ENCODE measurements around the gene ZNF805.
"Not testable (repeated sequence)": the region's sequence is repeated elsewhere in the genome, so short reads cannot be mapped to it uniquely, and the experiment has no call there.

Gene ZNF805

DNA sequence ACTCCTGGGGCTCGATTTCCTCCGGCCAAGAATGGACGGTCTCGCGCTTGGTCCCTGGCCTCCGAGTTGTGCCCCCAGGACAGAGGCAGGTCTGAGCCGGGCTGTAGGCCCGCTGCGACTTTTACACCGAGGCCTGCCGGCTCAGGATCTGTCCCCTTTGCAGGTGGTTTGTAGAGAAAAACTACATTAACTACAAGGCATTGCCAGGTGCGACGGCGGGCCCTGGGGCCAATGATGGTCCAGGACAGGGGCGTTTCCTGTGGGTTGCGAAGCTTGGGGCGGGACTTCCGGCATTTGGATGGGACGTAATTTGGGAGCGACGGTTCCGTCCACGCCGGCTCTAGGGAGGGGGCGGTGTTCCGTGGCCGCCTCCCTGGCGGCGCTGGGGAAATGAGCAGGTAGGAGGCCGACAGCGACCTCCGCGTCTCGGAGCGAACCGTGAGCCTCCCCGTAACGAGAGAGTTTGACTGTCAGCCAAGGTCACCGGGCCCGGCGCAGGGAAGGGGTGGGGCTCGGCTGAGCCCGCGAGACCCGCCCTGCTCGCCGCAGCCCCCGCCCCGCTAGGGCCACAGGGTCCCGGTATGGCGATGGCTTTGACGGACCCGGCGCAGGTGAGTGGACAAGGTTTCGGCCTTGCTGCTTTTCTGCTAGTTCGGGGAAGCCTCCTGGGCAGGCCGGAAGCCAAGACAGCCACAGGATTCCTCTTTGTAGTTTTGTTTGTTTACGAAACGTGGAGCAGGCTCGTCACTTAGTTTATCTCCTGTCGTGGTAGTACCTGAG is at the start of gene ZNF805:
Gene ZNF805, plus strand, starts transcription at position 322 of the 780 bp plus-strand sequence. Its CDS starts 260 bp downstream, at position 582.
- peak; percentile 90 for DNase-seq (ENCODE audit: low spot score)

DNA sequence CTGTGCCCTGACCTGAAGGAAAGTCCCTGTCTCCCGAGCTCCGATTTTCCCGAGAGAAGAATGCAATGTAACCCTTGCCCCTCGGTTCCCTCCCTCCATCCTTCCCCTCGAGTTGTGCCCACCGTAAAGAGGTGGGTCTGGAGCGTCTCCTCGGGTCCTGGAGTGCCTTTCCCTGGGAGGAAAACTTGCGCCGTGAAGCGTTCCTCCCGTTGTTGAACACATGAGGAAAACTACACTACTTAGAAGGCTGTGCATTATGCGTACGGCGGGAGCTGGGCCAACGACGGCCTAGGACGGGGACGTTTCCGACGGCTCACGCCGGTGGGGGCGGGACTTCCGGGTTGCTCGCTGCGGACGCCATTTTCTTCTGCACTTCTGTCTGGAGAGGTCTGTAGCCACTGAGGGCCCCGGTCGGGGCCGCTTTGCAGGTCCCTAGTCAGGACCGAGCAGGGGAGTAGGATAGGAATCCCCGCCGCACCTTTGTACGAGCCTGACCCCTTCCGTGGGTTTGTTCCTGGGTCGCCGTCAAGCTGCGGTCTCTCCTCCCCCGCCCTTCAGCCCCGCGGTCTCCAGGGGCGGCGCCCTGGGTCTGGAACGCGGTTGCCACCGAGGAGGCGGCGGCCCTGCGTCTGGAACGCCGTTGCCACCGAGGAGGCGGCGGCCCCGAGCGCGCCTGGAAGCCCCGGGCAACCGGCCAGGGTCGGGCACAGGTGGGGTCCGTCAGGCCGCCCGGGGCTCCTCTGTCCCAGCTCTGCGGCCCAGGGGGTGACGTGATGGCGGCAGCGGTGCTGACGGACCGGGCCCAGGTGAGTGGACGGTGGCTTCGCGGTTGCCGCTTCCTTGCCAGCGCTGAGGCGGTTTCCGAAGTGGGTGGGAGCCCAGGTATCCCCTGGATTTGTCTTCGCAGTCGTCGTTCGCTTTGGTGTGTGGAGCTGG is 49.0 kb upstream of the ZNF805 start, which contains the start of gene ZNF264:
Gene ZNF264, plus strand, starts transcription at position 360 of the 936 bp plus-strand sequence. Its CDS starts 414 bp downstream, at position 774.
- DNase-seq (ENCODE audit: low spot score) = peak; percentile 82

DNA sequence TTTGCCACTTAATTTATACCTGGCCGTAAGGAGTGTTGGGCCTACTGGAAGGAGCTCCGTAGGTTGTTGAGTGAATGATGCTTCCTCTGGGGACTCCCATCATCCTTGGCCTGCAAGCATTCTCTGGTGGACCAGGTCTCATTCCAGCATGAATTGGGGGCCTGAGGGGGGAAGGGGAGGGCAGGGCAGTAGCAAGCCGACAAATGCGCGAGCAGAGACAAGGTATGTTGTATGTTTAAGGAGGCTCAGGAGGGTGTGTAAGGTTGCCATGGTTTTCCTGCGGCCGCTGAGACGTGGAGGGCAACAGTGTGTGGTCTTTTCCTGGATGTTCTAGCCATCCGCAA is 48.4 kb upstream of the ZNF805 start:
- DNase-seq (ENCODE audit: low spot score) = no peak

DNA sequence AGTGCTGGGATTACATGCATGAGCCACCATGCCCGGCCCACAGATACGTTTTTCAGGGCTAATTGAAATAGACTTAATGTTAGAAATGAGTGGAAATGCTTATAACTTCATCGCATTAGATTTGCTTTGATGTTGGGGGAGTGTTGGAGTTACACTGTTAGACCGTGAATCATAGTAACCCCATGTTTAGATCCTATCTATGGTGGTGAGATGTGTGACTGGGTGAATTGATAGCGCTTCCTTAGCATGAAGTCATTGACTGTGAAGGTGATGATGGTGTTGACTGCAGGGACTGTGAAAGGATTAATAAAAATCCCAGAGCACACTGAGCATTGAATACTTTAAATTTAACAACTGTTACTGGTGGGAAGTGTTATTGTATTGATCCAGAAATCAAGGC is 47.4 kb upstream of the ZNF805 start:
- no peak for DNase-seq (ENCODE audit: low spot score)

DNA sequence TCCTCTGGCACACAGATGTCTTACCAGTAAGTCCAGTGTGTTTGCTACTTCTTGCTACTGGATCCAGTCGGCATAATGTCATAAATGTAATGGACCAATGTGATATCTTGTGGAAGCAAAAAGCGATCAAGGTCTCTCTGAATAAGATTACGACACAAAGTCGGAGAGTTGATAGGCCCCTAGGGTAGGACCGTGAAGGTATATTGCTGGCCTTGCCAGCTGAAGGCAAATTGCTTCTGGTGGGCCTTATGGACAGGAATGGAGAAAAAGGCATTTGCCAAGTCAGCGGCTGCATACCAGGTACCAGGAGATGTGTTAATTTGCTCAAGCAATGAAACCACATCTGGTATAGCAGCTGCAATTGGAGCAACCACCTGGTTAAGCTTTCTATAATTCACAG is 42.6 kb upstream of the ZNF805 start:
- DNase-seq (ENCODE audit: low spot score) = not testable (repeated sequence)

DNA sequence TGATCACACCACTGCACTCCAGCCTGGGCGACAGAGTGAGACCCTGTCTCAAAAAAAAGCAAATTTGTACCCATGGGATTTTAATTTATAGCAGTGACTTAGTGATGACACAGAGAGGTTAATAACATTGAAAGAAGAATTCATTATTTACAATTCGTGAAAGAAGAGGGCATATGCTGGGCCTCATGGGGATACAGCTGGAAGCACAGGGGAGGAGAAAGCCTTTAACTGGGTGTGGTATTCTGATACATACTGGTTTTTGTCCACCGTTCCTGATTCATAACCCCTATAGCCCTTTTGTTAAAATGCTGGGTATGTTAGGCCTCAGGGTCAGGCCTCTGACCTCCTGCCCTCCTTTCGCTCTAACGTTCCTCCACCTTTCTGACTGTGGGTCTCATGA is 38.3 kb upstream of the ZNF805 start:
- no peak for DNase-seq (ENCODE audit: low spot score)

DNA sequence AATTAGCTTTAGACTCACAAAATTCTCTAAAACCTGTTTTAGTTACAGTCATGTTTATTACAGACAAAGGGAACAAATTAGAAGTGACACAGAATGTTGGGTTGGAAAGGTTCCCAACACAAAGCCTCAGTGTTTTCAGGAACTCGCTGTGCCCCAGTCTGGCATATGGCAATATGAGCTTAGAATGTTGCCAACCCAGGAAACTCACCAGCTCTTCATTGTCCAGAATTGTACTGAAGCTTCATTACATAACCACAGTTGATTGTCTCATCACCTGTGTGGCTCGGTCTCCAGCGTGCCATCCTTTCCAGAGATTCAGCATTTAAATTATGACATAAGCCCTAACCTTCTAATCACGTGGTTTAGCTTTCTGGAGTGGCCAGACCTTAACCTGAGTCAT is 30.1 kb upstream of the ZNF805 start:
- no peak for DNase-seq (ENCODE audit: low spot score)

DNA sequence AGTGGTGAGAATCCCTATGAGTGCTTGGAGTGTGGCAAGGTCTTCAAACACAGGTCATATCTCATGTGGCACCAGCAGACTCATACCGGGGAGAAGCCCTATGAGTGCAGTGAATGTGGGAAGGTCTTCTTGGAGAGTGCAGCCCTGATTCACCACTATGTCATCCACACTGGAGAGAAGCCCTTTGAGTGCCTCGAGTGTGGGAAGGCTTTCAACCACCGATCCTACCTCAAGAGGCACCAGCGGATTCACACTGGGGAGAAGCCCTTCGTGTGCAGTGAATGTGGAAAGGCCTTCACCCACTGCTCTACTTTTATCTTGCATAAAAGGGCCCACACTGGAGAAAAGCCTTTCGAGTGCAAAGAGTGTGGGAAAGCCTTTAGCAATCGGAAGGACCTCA is 28.3 kb upstream of the ZNF805 start:
- no peak for DNase-seq (ENCODE audit: low spot score)

DNA sequence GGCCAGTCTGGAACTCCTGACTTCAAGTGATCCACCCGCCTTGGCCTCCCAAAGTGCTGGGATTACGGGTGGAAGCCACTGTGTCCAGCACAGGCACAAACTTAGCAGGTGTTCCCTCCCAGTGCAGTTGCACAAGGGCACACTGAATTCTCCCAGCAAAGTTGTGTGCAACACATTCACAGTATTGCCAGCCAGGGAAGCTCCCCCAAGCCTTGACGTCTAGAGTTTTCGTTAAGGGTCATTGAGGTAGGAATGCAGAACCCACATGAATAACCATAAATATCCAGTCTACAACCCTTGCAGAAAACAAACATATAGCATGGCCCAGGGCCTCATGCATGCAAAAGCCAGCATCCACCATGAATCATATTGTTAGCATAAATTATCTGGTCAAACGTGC is 12.9 kb upstream of the ZNF805 start:
- no peak for DNase-seq (ENCODE audit: low spot score)

DNA sequence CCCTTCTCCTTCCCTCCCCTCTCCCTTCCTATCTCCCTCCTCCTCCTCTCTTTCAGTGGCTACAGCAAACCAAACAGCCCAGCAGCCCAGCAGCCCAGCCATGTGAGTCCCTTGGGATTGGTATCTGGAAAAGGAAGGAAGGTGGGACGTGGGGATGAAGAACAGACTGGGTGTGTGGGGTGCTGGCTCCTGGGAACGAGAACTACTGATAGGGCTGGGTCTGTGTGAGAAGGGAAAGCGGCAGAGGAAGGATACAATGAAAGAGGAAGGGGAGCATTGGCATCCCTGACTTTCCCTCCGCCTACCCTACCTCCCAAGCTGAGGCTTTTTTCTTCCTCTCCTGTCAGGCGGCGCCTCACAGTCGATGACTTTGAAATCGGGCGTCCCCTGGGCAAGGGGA is 8.7 kb upstream of the ZNF805 start:
- DNase-seq (ENCODE audit: low spot score) = no peak

DNA sequence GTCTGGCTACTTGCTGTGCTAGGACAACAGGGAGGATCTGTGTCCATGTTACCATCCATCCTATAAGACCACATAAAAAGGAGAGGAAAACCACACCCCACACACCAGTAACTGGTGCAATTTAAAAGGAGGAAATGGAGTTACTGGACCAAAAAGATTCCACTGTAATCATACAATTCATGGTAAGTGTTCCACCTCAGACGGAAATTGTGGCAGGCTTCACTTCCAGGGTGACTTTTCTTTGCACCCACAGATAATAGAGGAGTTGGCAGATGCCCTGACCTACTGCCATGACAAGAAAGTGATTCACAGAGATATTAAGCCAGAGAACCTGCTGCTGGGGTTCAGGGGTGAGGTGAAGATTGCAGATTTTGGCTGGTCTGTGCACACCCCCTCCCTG is 7.2 kb upstream of the ZNF805 start:
- no peak for DNase-seq (ENCODE audit: low spot score)

DNA sequence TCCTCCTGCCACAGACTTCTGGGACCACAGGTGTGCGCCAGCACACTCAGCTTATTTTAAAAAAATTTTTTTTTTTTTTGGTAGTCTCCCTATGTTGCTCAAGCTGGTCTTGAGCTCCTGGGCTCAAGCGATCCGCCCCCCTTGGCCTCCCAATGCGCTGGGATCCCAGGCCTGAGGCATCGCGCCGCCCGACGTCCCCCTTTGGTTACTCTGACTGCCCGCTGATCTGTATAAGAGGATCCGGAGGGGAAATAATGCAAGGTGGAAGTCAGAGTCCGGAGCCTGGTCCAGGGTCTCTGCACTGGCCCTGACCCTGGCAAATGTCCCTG is 486 bp upstream of the ZNF805 start:
- no peak for DNase-seq (ENCODE audit: low spot score)

DNA sequence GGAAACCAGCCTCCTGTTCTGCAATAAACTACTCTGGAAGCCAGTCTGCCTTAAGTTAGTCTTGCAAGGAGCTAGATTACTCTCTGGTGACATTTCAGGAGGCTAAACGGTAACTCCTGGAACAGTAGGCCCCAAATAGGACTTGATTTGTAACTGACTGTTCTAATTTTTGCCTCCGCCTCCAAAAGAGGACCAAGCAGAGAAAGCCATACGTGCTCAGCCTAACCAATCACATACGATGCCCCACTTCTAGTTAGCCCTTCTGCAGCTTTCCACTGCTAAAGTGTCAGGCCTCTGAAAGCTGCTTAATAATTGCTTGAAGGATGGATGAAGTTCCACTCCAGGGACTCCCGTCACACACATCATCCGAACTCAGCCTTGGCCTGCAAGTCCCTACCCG is 744 bp downstream of the ZNF805 start:
- DNase-seq (ENCODE audit: low spot score) = peak; percentile 7

DNA sequence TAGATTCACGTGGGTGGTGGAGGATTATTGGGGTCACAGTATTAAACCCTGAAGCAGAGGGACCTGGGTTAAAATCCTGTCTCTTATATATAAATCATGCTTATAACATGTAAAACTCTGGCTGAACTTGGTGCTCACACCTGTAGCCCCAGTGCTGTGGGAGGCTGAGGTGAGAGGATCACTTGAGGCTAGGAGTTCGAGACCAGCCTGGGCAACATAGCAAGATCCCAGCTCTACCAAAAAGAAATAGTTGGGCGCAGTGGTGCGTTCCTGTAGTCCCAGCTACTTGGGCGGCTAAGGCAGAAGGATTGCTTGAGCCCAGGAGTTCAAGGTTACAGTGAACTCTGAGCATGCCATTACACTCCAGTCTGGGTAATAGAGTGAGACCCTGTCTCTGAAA is 2.4 kb downstream of the ZNF805 start:
- no peak for DNase-seq (ENCODE audit: low spot score)

DNA sequence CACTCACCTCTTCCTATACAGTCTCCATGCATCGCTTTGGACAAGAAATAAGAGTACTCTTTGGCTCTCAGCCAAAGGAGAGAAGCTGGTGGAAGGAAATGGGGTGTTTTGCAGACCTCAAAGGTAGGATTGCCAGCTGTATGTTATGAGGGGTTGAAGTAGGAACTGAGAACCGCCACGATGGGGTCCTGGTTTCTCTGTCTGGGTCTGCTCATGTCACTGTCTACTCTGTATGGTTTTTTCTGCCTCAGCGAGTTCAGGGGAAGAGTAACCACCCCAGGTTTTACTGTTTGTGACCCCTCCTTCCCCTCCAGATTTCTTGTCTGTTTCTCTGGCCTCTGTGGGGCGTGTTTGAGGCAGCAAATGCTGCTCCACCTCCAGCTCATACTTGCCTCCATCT is 4.1 kb downstream of the ZNF805 start:
- DNase-seq (ENCODE audit: low spot score) = no peak

DNA sequence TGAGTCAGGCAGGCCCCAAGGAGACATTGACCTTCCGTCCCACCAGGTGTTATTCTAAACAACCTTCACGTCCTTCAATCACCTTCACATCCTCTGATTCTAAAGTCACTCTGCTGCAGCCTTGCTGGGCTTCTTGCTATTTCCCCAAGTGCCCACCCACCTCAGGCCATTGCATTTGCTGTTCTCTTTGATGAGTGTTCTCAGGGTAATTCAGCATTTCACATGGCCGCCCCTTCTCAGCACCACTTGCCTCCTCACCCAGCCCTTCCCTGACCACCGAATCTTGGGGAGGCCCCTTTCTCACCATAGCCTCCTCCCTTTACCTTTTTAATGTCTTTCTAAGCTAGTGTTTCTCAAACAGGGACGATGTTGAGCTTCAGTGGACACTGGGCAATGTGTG is 4.6 kb downstream of the ZNF805 start:
- DNase-seq (ENCODE audit: low spot score) = no peak

DNA sequence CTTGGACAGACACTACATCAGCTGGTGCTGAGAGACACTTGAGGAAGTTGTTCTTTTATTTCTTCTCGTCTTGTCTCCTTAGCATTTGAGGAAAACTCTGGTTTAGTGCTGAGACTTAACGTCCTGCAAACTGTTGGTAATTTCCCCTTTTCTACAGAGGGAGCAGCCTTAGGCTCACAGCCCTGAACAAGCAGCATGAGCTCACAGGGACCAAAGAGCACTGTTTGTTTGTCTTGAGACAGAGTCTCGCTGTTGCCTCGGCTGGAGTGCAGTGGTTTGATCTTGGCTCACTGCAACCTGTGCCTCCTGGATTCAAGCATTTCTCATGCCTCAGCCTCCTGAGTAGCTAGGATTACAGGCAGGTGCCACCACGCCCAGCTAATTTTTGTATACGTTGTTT is 5.5 kb downstream of the ZNF805 start:
- no peak for DNase-seq (ENCODE audit: low spot score)

DNA sequence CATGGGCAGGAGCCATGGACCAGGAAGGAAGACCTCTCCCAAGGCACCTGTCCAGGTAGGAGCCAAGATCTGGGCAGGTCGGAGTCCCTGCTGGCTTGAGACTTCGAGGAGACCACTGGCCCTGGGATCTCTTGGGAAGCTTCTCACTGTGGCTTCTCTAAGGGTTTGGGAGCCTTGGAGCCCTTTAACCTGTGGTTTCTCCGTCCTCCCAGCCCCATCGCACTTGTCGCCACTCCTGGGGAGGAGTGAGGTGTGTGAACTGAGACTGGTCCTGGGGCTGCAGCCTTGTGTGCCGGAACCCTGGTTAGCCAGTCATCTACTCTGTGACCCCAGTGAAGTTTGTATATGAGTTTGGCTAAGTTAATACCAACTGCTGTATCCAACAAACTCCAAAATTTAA is 8.2 kb downstream of the ZNF805 start:
- no peak for DNase-seq (ENCODE audit: low spot score)

DNA sequence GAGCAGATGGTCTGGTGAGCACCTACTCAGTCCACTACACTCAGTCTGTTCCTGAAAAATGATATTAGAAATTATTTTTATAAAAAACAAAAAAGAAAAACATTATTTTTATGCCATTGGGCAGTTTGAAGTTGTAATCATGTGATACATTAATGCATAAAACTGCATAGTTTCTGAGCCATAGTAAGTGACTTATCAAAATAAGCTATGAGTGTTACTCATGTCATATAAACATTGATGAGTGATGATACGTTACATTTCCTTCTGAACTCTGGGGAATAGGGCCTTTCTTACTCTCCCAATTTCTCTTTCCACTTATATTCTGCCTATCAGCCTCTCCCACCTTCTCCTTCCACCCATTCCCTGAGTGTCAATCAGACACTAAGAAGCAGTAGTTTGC is 8.9 kb downstream of the ZNF805 start:
- DNase-seq (ENCODE audit: low spot score) = no peak

DNA sequence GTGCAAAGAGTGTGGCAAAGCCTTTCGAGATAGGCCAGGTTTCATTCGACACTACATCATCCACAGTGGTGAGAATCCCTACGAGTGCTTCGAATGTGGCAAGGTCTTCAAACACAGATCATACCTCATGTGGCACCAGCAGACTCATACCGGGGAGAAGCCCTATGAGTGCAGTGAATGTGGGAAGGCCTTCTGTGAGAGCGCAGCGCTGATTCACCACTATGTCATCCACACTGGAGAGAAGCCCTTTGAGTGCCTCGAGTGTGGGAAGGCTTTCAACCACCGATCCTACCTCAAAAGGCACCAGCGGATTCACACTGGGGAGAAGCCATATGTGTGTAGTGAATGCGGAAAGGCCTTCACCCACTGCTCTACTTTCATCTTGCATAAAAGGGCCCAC is 13.3 kb downstream of the ZNF805 start:
- DNase-seq (ENCODE audit: low spot score) = not testable (repeated sequence)

DNA sequence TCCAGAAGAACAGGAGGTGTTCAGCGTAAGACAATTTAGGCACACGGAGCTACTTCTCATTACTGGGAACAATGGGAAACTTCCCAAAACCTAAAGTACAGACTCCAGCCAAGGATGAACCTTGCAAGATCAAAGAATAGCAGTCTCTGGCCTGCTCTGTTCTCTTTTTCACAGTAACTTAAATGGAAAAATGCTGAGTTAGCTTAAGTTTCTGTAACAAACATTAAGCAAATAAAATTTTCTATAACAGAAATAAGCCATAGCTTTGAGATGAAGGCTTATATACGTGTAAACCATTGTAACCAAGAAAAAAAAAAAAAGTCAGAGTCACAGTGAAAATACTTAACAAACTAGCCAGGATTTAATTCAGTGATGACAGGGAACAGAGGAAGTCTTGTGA is 21.6 kb downstream of the ZNF805 start:
- DNase-seq (ENCODE audit: low spot score) = no peak

DNA sequence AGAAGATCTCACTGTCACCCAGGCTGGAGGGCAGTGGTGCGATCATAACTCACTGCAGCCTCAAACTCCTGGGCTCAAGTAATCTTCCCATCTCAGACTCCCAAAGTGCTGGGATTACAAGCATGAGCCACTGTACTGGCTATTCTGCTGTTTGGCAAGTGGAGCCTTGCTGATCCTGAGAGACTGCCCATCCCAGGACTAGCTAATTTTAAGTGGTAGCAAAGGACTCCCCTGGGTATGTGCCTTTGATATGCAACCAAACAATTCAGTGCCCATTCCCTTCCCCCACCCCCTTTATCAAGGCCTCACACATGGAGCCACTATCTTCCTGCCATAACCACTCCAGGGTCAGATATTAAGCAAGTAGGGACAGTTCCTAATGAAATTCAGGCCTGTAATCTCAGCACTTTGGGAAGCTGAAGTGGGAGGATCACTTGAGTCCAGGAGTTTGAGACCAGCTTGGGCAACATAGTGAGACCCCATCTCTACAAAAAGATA is 22.9 kb downstream of the ZNF805 start:
- DNase-seq (ENCODE audit: low spot score) = no peak

DNA sequence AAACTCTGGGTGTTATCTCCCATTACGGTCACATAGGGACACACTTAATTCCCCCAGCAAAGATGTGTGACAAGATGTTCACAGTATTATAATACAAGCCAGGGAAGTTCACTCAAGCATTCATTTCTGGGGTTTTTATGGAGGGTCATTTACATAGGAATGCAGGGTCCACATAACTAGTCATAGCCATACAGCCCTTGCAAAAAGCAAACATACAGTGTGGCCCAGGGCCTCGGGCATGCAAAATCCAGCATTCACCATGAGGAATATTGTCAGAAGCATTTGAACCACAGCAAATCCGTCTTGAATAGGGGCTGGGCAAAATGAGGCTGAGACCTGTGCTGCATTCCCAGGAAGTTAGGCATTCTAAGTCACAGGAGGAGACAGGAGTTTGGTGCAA is 26.9 kb downstream of the ZNF805 start:
- no peak for DNase-seq (ENCODE audit: low spot score)
